Stomach (tissue), 4 donors: ENCODE measurements around the gene CCDC9.

Source experiments
- CTCF ChIP-seq, 7 experiments: fragments of 450-650 bp in 4 of 7; fragments of 200-600 bp in 3 of 7; sonication (generic) in 3 of 7; IDR thresholded peaks; one replicate each; pipeline ENCODE4 v1.5.1; 2016 to 2019; ENCODE audit warnings: antibody characterized with exemption in 7 of 7, control low read depth in 2 of 7, mild to moderate bottlenecking in 1 of 7
- POLR2AphosphoS5 ChIP-seq, 3 donors: sonication (generic); formaldehyde crosslinking; IDR thresholded peaks; one replicate each; pipeline ENCODE4 v1.6.1; 2016; ENCODE audit warnings: antibody characterized with exemption in 3 of 3

DNA sequence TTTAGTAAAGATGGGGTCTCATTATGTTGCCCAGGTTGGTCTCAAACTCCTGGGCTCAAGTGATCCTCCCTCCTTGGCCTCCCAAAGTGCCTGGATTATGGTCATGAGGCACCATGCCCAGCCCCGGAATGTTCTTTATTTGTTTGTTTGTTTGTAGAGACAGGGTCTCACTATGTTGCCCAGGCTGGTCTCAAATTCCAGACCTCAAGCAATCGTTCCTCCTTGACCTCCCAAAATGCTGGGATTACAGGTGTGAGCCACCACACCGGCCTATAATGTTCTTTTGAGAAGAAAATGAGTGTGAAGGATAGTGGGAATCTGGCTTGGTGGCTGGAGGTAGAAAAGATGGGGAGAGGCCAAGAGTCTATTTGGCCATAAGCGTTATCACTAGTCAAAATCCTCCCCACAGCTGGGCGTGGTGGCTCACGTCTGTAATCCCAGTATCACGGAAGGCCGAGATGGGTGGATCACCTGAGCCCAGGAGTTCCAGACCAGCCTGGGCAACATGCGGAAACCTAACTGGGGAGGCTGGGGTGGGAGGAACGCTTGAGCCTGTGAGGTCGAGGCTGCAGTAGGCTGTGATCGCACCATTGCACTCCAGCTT, 20.2 kb upstream of the CCDC9 start:
- TF ChIP-seq CTCF (IDR thresholded peaks at IDR 0.05) = no peak
- no peak for TF ChIP-seq POLR2AphosphoS5 (IDR thresholded peaks at IDR 0.05)
